Measurements from ENCODE around the gene EBF3.

The EBF3 gene

GRCh38 chr10:129963641-129964501 lies at the start of gene EBF3:
Gene EBF3 (minus strand): TSS chr10:129964274. CDS start chr10:129963768, 506 bp downstream.
- DNase-seq (ENCODE audit: low spot score), result peak; percentile 72

GRCh38 chr10:130013335-130014262 lies 49.5 kb upstream of the EBF3 start:
- DNase-seq (ENCODE audit: low spot score), result no peak

GRCh38 chr10:130012129-130012528 lies 48.1 kb upstream of the EBF3 start:
- DNase-seq (ENCODE audit: low spot score), result no peak

GRCh38 chr10:130010653-130011052 lies 46.6 kb upstream of the EBF3 start:
- DNase-seq (ENCODE audit: low spot score), result no peak

GRCh38 chr10:130009228-130009627 lies 45.2 kb upstream of the EBF3 start:
- no peak for DNase-seq (ENCODE audit: low spot score)

GRCh38 chr10:130003787-130004613 lies 39.9 kb upstream of the EBF3 start:
- no peak for DNase-seq (ENCODE audit: low spot score)

GRCh38 chr10:130003166-130003565 lies 39.1 kb upstream of the EBF3 start:
- no peak for DNase-seq (ENCODE audit: low spot score)

- DNase-seq (ENCODE audit: low spot score), result no peak
Observed at GRCh38 chr10:130002606-130003005, 38.5 kb upstream of the EBF3 start.

GRCh38 chr10:130000918-130001317 lies 36.8 kb upstream of the EBF3 start:
- DNase-seq (ENCODE audit: low spot score), result no peak

GRCh38 chr10:129999140-129999539 lies 35.1 kb upstream of the EBF3 start:
- no peak for DNase-seq (ENCODE audit: low spot score)

GRCh38 chr10:129993621-129994020 lies 29.5 kb upstream of the EBF3 start:
- no peak for DNase-seq (ENCODE audit: low spot score)

GRCh38 chr10:129992356-129992755 lies 28.3 kb upstream of the EBF3 start:
- DNase-seq (ENCODE audit: low spot score), result no peak

GRCh38 chr10:129982825-129983224 lies 18.8 kb upstream of the EBF3 start:
- DNase-seq (ENCODE audit: low spot score), result no peak

- no peak for DNase-seq (ENCODE audit: low spot score)
Observed at GRCh38 chr10:129978980-129979379, 14.9 kb upstream of the EBF3 start.

- no peak for DNase-seq (ENCODE audit: low spot score)
Observed at GRCh38 chr10:129978322-129978721, 14.2 kb upstream of the EBF3 start.

- no peak for DNase-seq (ENCODE audit: low spot score)
Observed at GRCh38 chr10:129977794-129978193, 13.7 kb upstream of the EBF3 start.

- no peak for DNase-seq (ENCODE audit: low spot score)
Observed at GRCh38 chr10:129973674-129974059, 9.6 kb upstream of the EBF3 start.

GRCh38 chr10:129972966-129973673 lies 9.0 kb upstream of the EBF3 start:
- no peak for DNase-seq (ENCODE audit: low spot score)

GRCh38 chr10:129972145-129972965 lies 8.3 kb upstream of the EBF3 start:
- DNase-seq (ENCODE audit: low spot score), result no peak

- peak; percentile 25 for DNase-seq (ENCODE audit: low spot score)
Observed at GRCh38 chr10:129971381-129972144, 7.5 kb upstream of the EBF3 start.

All from COLO829 (cell line).